Retinal pigment epithelial cell (primary cell): ENCODE results near the gene FUCA1.

Experiments
- DNase-seq: peaks from one replicate; pipeline ENCODE4 v3.0.0-alpha.2; 2010; ENCODE audit warnings: low read depth
- H3K4me3 ChIP-seq: 2 replicates; pipeline ENCODE4 v1.5.1; 2011; ENCODE audit warnings: mild to moderate bottlenecking, low read length, control low read depth, moderate library complexity
- CTCF ChIP-seq: conservative IDR thresholded peaks from 2 replicates; pipeline ENCODE4 v1.5.1; 2011; ENCODE audit warnings: low read depth, low read length, control low read depth, inconsistent platforms

Gene FUCA1

GRCh38 chr1:23801338-23801748 is 66.7 kb downstream of the FUCA1 start:
- DNase-seq = no peak
- no peak for TF ChIP-seq CTCF
- H3K4me3 ChIP-seq = peak overlapping the region; percentile 85

DNA sequence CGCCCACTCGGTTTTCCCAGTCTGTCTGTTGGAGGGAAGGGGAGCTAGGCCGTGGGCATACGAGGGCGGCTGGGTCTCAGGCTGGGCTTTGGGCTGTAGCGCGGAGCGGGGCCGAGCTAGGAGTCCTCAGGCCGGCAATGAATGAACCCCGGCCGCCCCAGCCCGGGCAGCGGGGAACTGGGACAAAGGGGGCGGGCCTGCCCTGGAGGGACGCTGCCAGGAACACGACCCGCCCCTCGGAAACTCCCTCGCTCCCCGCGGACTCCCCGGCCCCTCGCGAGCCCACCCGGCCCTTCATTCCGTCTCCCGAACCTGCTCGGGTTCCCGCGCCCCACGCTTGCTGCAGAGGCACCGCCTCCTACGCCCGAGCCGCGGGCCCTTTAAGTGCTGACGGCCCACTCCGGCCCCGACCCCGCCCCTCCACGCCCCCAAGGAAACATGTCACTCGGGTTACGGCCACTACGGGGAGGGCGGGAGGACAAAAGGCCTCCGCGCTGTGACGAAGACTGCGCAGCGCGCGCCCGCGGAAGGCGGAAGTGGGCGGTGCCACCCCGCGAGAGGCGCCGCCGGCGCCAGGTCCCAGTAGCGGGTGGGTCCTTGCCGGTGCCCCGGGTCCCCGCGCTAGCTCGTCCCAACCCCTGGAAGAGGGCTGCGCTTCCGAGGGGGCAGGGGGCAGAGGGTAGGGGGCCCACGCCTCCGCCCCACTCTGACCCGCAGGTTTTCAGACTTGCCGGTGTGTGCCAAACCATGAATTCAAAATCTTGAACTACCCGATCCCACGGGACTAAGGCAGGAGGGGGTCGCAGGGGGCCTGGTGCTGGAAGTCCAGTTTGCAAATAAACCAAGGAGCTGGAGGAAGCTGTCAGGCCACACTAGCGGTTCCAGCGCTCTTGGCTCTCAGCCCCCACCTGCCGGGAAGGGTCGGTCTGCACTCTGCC is 67.4 kb downstream of the FUCA1 start, which contains the start of gene GALE:
TSS of gene GALE (minus strand) at position 355 of the 938 bp plus-strand sequence. CDS start 1,747 bp downstream, outside the sequence.
- peak; percentile 17 for TF ChIP-seq CTCF
- peak; percentile 81 for DNase-seq
- peak within 1 kb of the TSS; percentile 85 for H3K4me3 ChIP-seq

DNA sequence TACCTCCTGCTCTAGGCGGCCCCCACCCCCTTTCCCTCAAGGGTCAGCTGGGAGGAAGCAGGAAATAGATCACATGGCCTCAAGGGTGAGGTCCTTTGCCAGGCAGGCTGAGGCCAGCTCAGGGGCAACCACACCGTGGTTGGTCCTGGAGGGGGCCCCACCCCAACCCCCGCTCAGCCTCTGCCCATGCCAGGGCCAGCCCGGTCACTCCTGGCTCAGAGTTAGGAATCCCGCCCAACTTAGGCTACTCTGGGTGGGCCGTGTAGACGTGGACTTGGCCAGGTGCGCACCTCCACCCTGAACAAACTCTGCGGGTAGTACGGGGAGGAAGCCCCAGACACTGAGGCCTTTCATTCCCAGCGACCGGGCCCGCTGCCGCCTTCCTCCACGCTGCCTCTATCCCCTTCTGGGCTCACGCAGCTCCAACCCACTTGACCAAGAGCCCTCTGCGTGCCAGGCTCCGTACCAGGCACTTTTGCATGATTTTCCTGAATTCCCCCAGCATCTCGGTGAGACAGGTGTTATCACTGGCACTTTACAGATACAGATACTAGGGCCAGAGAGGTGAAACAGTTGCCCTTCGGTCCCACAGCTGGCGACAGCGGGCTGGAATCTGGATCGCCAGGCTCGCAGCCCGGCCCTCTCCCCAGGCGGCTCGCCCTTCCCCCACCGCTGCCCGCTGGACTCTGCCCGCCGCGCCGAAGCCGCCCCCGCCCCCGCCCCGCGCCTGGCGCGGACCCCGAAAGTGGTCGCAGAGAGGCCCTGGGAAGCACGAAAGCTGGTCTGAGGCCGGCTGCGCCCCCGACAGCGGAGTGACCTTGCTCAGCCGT is 68.3 kb downstream of the FUCA1 start:
- peak overlapping the region; percentile 85 for H3K4me3 ChIP-seq
- no peak for TF ChIP-seq CTCF
- DNase-seq = peak; percentile 82

DNA sequence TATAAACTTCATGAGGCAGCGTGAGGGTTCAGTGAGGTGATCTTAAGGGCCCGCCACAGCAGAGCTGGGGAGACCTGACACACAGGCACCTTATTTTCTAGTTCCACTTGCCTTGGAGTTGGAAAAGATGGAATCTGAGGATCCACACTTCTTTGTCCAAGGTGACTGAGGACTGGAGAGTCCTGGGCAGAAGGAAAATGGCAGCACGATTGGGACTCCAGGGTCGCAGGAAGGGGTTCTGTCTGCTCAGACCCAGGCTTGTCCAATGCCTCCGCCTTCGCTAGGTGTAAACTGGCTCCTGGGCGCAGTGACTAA is 68.9 kb downstream of the FUCA1 start:
- no peak for TF ChIP-seq CTCF
- H3K4me3 ChIP-seq = peak overlapping the region; percentile 85
- DNase-seq = no peak

- H3K4me3 ChIP-seq = peak overlapping the region; percentile 85
- no peak for DNase-seq
- TF ChIP-seq CTCF = peak; percentile 31
These were observed 69.4 kb downstream of the FUCA1 start for GRCh38 chr1:23798662-23799142.

DNA sequence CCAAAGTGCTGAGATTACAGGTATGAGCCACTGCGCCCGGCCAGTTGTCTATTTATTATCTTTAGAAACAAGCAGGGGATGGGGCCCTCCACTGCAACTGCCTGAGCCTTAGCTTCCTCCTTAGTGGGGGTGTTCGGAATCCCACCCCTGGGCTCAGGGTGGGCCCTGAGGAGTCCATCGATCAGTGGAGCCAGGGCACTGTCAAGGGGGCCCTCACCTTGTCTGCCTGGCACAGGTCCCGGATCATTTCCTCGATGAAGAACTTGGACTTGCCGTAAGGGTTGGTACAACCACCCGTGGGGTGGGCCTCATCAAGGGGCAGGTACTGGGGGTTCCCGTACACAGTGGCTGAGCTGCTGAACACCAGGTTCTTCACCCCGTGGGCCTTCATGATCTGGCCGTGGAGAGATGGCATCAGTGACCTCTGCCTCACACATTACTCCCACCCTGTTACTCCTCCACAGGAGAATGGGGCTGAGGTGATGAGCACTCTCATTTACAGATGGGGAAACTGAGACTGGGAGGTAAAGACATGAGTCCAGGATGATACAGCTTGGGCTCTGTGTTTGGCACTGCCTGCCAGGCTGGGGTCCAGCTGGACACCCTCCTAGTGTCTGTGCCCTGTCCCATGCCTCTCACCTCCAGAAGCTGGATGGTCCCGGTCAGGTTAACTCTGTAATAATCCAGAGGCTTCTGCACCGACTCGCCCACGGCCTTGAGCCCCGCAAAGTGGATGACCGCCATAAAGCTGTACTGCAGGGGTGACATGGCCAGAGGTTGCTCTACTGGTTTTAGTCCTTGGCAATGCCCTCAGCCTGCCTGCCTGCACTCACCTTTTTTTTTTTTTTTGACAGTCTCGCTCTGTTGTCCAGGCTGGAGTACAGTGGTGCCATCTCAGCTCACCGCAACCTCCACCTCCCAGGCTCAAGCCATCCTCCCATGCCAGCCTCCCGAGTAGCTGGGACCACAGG is 70.3 kb downstream of the FUCA1 start:
- H3K4me3 ChIP-seq = no peak overlapping the region
- DNase-seq = no peak
- TF ChIP-seq CTCF = no peak
